SIG-M5 treated with dmso at 0.1 percent for 504 hours (cell line): ENCODE data around the gene GRN.
"Not testable (repeated sequence)": the region's sequence is repeated elsewhere in the genome, so short reads cannot be mapped to it uniquely, and the experiment has no call there.

ENCODE experiments used
- DNase-seq: peaks from one replicate; lab custom pipeline; 2025; ENCODE audit not compliant: unreplicated experiment; lab: John Stamatoyannopoulos, UW

The GRN gene

GRCh38 chr17:44321246-44322120 is 23.6 kb upstream of the GRN start:
- no peak for DNase-seq

- no peak for DNase-seq
Observed at GRCh38 chr17:44322236-44322895, 22.7 kb upstream of the GRN start.

- no peak for DNase-seq
Observed at GRCh38 chr17:44323359-44324091, 21.6 kb upstream of the GRN start.

GRCh38 chr17:44324092-44324570 is 21.0 kb upstream of the GRN start:
- no peak for DNase-seq

GRCh38 chr17:44324571-44325275 is 20.4 kb upstream of the GRN start, which contains the start of gene SLC25A39:
Gene SLC25A39, minus strand, starts transcription at chr17:44324823. Its CDS starts 1,261 bp downstream, at chr17:44323562.
- DNase-seq, result peak; percentile 86

- peak; percentile 97 for DNase-seq
Observed at GRCh38 chr17:44326861-44327444, 18.1 kb upstream of the GRN start.

GRCh38 chr17:44327715-44328449 is 17.2 kb upstream of the GRN start:
- DNase-seq, result no peak

GRCh38 chr17:44329516-44329915 is 15.6 kb upstream of the GRN start:
- not testable (repeated sequence) for DNase-seq

GRCh38 chr17:44330263-44330662 is 14.8 kb upstream of the GRN start:
- not testable (repeated sequence) for DNase-seq

- DNase-seq, result peak; percentile 76
Observed at GRCh38 chr17:44331249-44331760, 13.8 kb upstream of the GRN start.

GRCh38 chr17:44333371-44333770 is 11.7 kb upstream of the GRN start:
- peak; percentile 85 for DNase-seq

- no peak for DNase-seq
Observed at GRCh38 chr17:44334315-44334714, 10.8 kb upstream of the GRN start.

GRCh38 chr17:44334727-44335126 is 10.4 kb upstream of the GRN start:
- DNase-seq, result peak; percentile 48

- DNase-seq, result no peak
Observed at GRCh38 chr17:44335564-44335963, 9.5 kb upstream of the GRN start.

- no peak for DNase-seq
Observed at GRCh38 chr17:44335968-44336367, 9.1 kb upstream of the GRN start.

- no peak for DNase-seq
Observed at GRCh38 chr17:44338702-44339101, 6.4 kb upstream of the GRN start.

GRCh38 chr17:44340553-44340952 is 4.5 kb upstream of the GRN start:
- not testable (repeated sequence) for DNase-seq

GRCh38 chr17:44343510-44344209 is 1.4 kb upstream of the GRN start:
- no peak for DNase-seq
